ENCODE data around the gene PTPRR.

DNA sequence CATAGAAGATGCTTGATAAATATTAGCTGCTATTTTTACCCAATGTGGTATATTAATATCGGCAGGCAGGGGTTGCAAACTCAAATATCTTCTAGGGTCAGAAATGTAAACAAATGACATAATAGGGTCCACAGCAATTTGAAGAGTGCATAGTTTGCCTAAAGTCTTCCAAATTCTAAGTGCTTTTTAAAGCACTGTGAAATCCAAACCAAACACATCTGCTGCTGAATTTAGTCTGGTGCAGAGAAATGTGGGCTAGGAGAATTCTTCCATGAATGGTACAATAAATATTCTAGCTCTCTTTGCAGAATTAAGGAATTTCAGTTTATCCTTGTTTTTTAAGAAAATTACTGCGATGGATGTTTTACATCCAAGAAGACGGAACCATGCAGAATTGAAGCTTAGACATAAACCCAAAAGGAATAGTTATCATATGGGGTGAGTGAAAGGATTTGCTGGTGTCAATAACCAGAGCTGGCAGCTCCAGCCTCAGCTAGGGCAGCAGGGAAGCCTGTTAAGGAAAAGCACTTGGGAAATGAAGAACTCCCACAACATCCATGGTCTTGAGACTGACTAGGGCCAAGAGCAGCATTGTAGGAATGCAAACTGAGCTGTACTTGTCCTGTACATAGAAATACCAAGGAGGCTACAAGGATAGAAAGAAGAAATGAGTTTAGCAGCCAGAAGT is 65.5 kb downstream of the PTPRR start:
- TF ChIP-seq CTCF (IDR thresholded peaks at IDR 0.05) = no peak
- no peak for TF ChIP-seq POLR2AphosphoS5 (IDR thresholded peaks at IDR 0.05)
- no peak for TF ChIP-seq POLR2A (IDR thresholded peaks at IDR 0.05)

All from breast epithelium (tissue), 3 donors.